Retinal pigment epithelial cell (primary cell): Measurements from ENCODE around the gene NDRG4.

ENCODE experiments used
- DNase-seq: peaks from one replicate; pipeline ENCODE4 v3.0.0-alpha.2; 2010; ENCODE audit warnings: low read depth
- H3K4me3 ChIP-seq: 2 replicates; pipeline ENCODE4 v1.5.1; 2011; ENCODE audit warnings: mild to moderate bottlenecking, low read length, control low read depth, moderate library complexity
- CTCF ChIP-seq: conservative IDR thresholded peaks from 2 replicates; pipeline ENCODE4 v1.5.1; 2011; ENCODE audit warnings: low read depth, low read length, control low read depth, inconsistent platforms

The NDRG4 gene

GRCh38 chr16:58506241-58507194 is 6.6 kb downstream of the NDRG4 start:
- TF ChIP-seq CTCF: peak; percentile 9
- no peak overlapping the region for H3K4me3 ChIP-seq
- no peak for DNase-seq

GRCh38 chr16:58507195-58507962 is 7.4 kb downstream of the NDRG4 start:
- DNase-seq: no peak
- TF ChIP-seq CTCF: no peak
- no peak overlapping the region for H3K4me3 ChIP-seq

GRCh38 chr16:58507963-58508670 is 8.2 kb downstream of the NDRG4 start:
- no peak for TF ChIP-seq CTCF
- no peak for DNase-seq
- no peak overlapping the region for H3K4me3 ChIP-seq

GRCh38 chr16:58508671-58509251 is 8.8 kb downstream of the NDRG4 start:
- DNase-seq: no peak
- no peak for TF ChIP-seq CTCF
- H3K4me3 ChIP-seq: no peak overlapping the region

GRCh38 chr16:58509256-58510096 is 9.5 kb downstream of the NDRG4 start:
- DNase-seq: no peak
- H3K4me3 ChIP-seq: no peak overlapping the region
- TF ChIP-seq CTCF: no peak
